ENCODE results near the gene PAGE5. TPM values are rescaled to one million over a fixed set of nuclear protein-coding genes. Genes with fewer than 3 reads are reported as not detected.

Gene PAGE5
- polyA plus RNA-seq (2011; rRNA removed) (not detected in 2 replicates), polyA minus RNA-seq (2011; rRNA and poly(A)+ RNA removed) (not detected in 2 replicates)

- DNase-seq (ENCODE audit: low read depth, low spot score), result no peak
- POLR2A ChIA-PET, result no interaction called here
- no peak within 1 kb of the TSS for H3K27ac ChIP-seq (ENCODE audit: low read depth, low read length)
- H3K4me3 ChIP-seq (ENCODE audit: low read depth, low read length), result no peak within 1 kb of the TSS
- no peaks in the 10 kb centered on the region; the same call in 1 of the 2 replicates for H3K9me3 ChIP-seq (ENCODE audit: control insufficient read depth, insufficient read depth, low read length)
- CTCF ChIA-PET, result no interaction called here
- H3K27me3 ChIP-seq (ENCODE audit: control insufficient read depth, insufficient read depth, low read length), result no peaks in the 10 kb centered on the region
- no peak for TF ChIP-seq CTCF (IDR thresholded peaks at IDR 0.05; ENCODE audit: low read depth, low read length)
Observed at GRCh38 chrX:55220119-55220794, at the start of gene PAGE5. TSS of gene PAGE5 (plus strand) at chrX:55220346. CDS start at chrX:55221383, 1,037 bp downstream.

- DNase-seq (ENCODE audit: low read depth, low spot score), result no peak
- TF ChIP-seq CTCF (IDR thresholded peaks at IDR 0.05; ENCODE audit: low read depth, low read length), result no peak
Observed at GRCh38 chrX:55187281-55187680, 32.9 kb upstream of the PAGE5 start.

GRCh38 chrX:55196688-55197087, 23.5 kb upstream of the PAGE5 start:
- ChIA-PET POLR2A (no interaction called here), CTCF (no interaction called here)
- no peak for TF ChIP-seq CTCF (IDR thresholded peaks at IDR 0.05; ENCODE audit: low read depth, low read length)
- H3K9me3 ChIP-seq (ENCODE audit: control insufficient read depth, insufficient read depth, low read length), result no peaks in the 10 kb centered on the region
- H3K27me3 ChIP-seq (ENCODE audit: control insufficient read depth, insufficient read depth, low read length), result no peaks in the 10 kb centered on the region
- H3K4me3 ChIP-seq (ENCODE audit: low read depth, low read length), result no peak overlapping the region
- H3K27ac ChIP-seq (ENCODE audit: low read depth, low read length), result no peak overlapping the region
- DNase-seq (ENCODE audit: low read depth, low spot score), result no peak

More at GRCh38 chrX:55187281-55187680, 32.9 kb upstream of the PAGE5 start:
- Histone ChIP-seq H3K27me3 (ENCODE audit: control insufficient read depth, insufficient read depth, low read length) (no peaks in the 10 kb centered on the region), H3K9me3 (ENCODE audit: control insufficient read depth, insufficient read depth, low read length) (no peaks in the 10 kb centered on the region), H3K4me3 (ENCODE audit: low read depth, low read length) (no peak overlapping the region), H3K27ac (ENCODE audit: low read depth, low read length) (no peak overlapping the region)
- POLR2A ChIA-PET, result no interaction called here
- CTCF ChIA-PET, result no interaction called here

- H3K9me3 ChIP-seq (ENCODE audit: control insufficient read depth, insufficient read depth, low read length), result no peaks in the 10 kb centered on the region
- ChIA-PET CTCF (no interaction called here), POLR2A (no interaction called here)
- TF ChIP-seq CTCF (IDR thresholded peaks at IDR 0.05; ENCODE audit: low read depth, low read length), result no peak
- H3K27ac ChIP-seq (ENCODE audit: low read depth, low read length), result no peak overlapping the region
- DNase-seq (ENCODE audit: low read depth, low spot score), result no peak
- no peaks in the 10 kb centered on the region for H3K27me3 ChIP-seq (ENCODE audit: control insufficient read depth, insufficient read depth, low read length)
- H3K4me3 ChIP-seq (ENCODE audit: low read depth, low read length), result no peak overlapping the region
Observed at GRCh38 chrX:55201930-55202579, 18.1 kb upstream of the PAGE5 start.

GRCh38 chrX:55206162-55206941, 13.8 kb upstream of the PAGE5 start:
- no peak for DNase-seq (ENCODE audit: low read depth, low spot score)
- H3K4me3 ChIP-seq (ENCODE audit: low read depth, low read length), result no peak overlapping the region
- H3K27ac ChIP-seq (ENCODE audit: low read depth, low read length), result no peak overlapping the region
- H3K27me3 ChIP-seq (ENCODE audit: control insufficient read depth, insufficient read depth, low read length), result no peaks in the 10 kb centered on the region
- CTCF ChIA-PET, result no interaction called here
- no peak for TF ChIP-seq CTCF (IDR thresholded peaks at IDR 0.05; ENCODE audit: low read depth, low read length)
- POLR2A ChIA-PET, result no interaction called here
- no peaks in the 10 kb centered on the region for H3K9me3 ChIP-seq (ENCODE audit: control insufficient read depth, insufficient read depth, low read length)
